ENCODE results near the gene GNAQ. TPM values are rescaled to one million over a fixed set of nuclear protein-coding genes. Genes with fewer than 3 reads are reported as not detected.

Gene GNAQ
- total and polyA plus RNA-seq, 2 of the 13 experiments (the other 11 are each of a cell fraction or from before 2014, with no cell fraction given): 16.5 to 17.7 TPM

- in situ Hi-C loops (cut with HindIII; ENCODE audit: extremely low pct_ligation_motif_present, low pct_unique_long_range_greater_than_20kb): no loop called here
- BruUV-seq (replicated peaks): no TSS peak
- POLR2A ChIA-PET: no interaction called here
Observed at GRCh38 chr9:77877976-77878375, 153.6 kb downstream of the GNAQ start.

More at GRCh38 chr9:77877976-77878375, 153.6 kb downstream of the GNAQ start:
- FAIRE-seq: no peak
- H3K27me3 ChIP-seq (ENCODE audit: control insufficient read depth in 1 of 2, insufficient read depth in 2 of 2, low read length in 2 of 2): no peaks in the 10 kb centered on the region
- no peak overlapping the region for H2AFZ ChIP-seq (ENCODE audit: low read length)
- WGBS (ENCODE audit: low lambda C conversion rate): 97% methylated on average over 1 of the region's 1 CpG
- DNase-seq (ENCODE audit: low spot score): no peak
- intact Hi-C loops (cut with micrococcal nuclease; ENCODE audit: unreplicated experiment): no loop called here
- H3K36me3 ChIP-seq (replicated peaks in 1 of 2; ENCODE audit: control insufficient read depth in 1 of 2, insufficient read depth in 2 of 2, low read length in 2 of 2): no peaks in the 10 kb centered on the region
- no peak overlapping the region for H3K4me2 ChIP-seq (ENCODE audit: low read depth, low read length)
- no peak for ATAC-seq
- TF ChIP-seq SRSF4 (IDR thresholded peaks at IDR 0.05; ENCODE audit: low read depth, low read length, poor library complexity, severe bottlenecking) (no peak), ZNF775 (CRISPR knock-in tag; IDR thresholded peaks at IDR 0.05; ENCODE audit: borderline replicate concordance) (no peak), MYC (CRISPR knock-in tag; IDR thresholded peaks at IDR 0.05; ENCODE audit: borderline replicate concordance) (no peak), POLR2G (IDR thresholded peaks at IDR 0.05; ENCODE audit: low read depth, low read length) (no peak), ZFP37 (CRISPR knock-in tag; IDR thresholded peaks at IDR 0.05; ENCODE audit: borderline replicate concordance) (no peak), ZNF10 (CRISPR knock-in tag; IDR thresholded peaks at IDR 0.05; ENCODE audit: borderline replicate concordance, low read depth) (no peak), SMAD3 (CRISPR knock-in tag; IDR thresholded peaks at IDR 0.05) (no peak), ZKSCAN1 (IDR thresholded peaks at IDR 0.05; ENCODE audit: low read length) (no peak), ZBTB43 (CRISPR knock-in tag; conservative IDR thresholded peaks at IDR 0.05) (no peak), HNF4G (IDR thresholded peaks at IDR 0.05; ENCODE audit: borderline replicate concordance, low read depth, low read length) (no peak), HNF4G (CRISPR knock-in tag; IDR thresholded peaks at IDR 0.05; ENCODE audit: borderline replicate concordance, low read depth) (no peak), NFIB (CRISPR knock-in tag; IDR thresholded peaks at IDR 0.05; ENCODE audit: borderline replicate concordance) (no peak), ZFP41 (CRISPR knock-in tag; IDR thresholded peaks at IDR 0.05; ENCODE audit: borderline replicate concordance) (no peak), KIAA2018 (CRISPR knock-in tag; IDR thresholded peaks at IDR 0.05; ENCODE audit: borderline replicate concordance) (no peak), KDM2A (CRISPR knock-in tag; IDR thresholded peaks at IDR 0.05; ENCODE audit: borderline replicate concordance, low read depth) (no peak), FOSL2 (CRISPR knock-in tag; IDR thresholded peaks at IDR 0.05) (no peak), FLYWCH1 (CRISPR knock-in tag; IDR thresholded peaks at IDR 0.05) (no peak)
- H3K79me2 ChIP-seq (ENCODE audit: insufficient read depth, low read length): no peaks in the 10 kb centered on the region
- CTCF ChIA-PET (ENCODE audit: low intra/inter-chr PET ratio, low total read pairs): no interaction called here
- H3K4me1 ChIP-seq (ENCODE audit: insufficient read depth, low read length): peaks cover 29% of the 10 kb centered on the region
- no peak overlapping the region for H3K9ac ChIP-seq (ENCODE audit: insufficient read depth, low read depth, low read length)
- no peaks in the 10 kb centered on the region for H3K9me3 ChIP-seq (ENCODE audit: low read length)
- no peak overlapping the region for H3K4me3 ChIP-seq (replicated peaks in 1 of 3; ENCODE audit: insufficient read depth in 1 of 3, low read depth in 2 of 3, low read length in 3 of 3)
- no peak overlapping the region for H3K27ac ChIP-seq (ENCODE audit: extremely low read length, insufficient read depth, low read length)
- H4K20me1 ChIP-seq (ENCODE audit: insufficient read depth, low read length): 0 out of 2 replicates have a peak, but pooled peaks cover 4% of the 10 kb centered on the region

Measured in HepG2 (cell line).